Measurements from ENCODE around the gene TRRAP.
A peak's percentile ranks its signal among the peaks of the same experiment; 100 is the strongest.
"Not testable (repeated sequence)": the region's sequence is repeated elsewhere in the genome, so short reads cannot be mapped to it uniquely, and the experiment has no call there.

Gene TRRAP

GRCh38 chr7:99029466-99030435 lies 151.4 kb downstream of the TRRAP start:
- no peak for DNase-seq (ENCODE audit: low read depth, low spot score)

GRCh38 chr7:99030457-99030856 lies 152.1 kb downstream of the TRRAP start:
- no peak for DNase-seq (ENCODE audit: low read depth, low spot score)

- no peak for DNase-seq (ENCODE audit: low read depth, low spot score)
Observed at GRCh38 chr7:99030951-99031350, 152.6 kb downstream of the TRRAP start.

- no peak for DNase-seq (ENCODE audit: low read depth, low spot score)
Observed at GRCh38 chr7:99031496-99031895, 153.2 kb downstream of the TRRAP start.

- no peak for DNase-seq (ENCODE audit: low read depth, low spot score)
Observed at GRCh38 chr7:99032928-99033327, 154.6 kb downstream of the TRRAP start.

- no peak for DNase-seq (ENCODE audit: low read depth, low spot score)
Observed at GRCh38 chr7:99033765-99034164, 155.4 kb downstream of the TRRAP start.

GRCh38 chr7:99034932-99035722 lies 156.8 kb downstream of the TRRAP start:
- DNase-seq (ENCODE audit: low read depth, low spot score): no peak

GRCh38 chr7:99035723-99036545 lies 157.6 kb downstream of the TRRAP start:
- no peak for DNase-seq (ENCODE audit: low read depth, low spot score)

- DNase-seq (ENCODE audit: low read depth, low spot score): no peak
Observed at GRCh38 chr7:99036546-99037111, 158.3 kb downstream of the TRRAP start.

GRCh38 chr7:99037327-99037940 lies 159.1 kb downstream of the TRRAP start:
- no peak for DNase-seq (ENCODE audit: low read depth, low spot score)

- no peak for DNase-seq (ENCODE audit: low read depth, low spot score)
Observed at GRCh38 chr7:99038086-99038855, 159.9 kb downstream of the TRRAP start.

- no peak for DNase-seq (ENCODE audit: low read depth, low spot score)
Observed at GRCh38 chr7:99039384-99039891, 161.1 kb downstream of the TRRAP start.

GRCh38 chr7:99040104-99040958 lies 162.0 kb downstream of the TRRAP start:
- peak; percentile 30 for DNase-seq (ENCODE audit: low read depth, low spot score)

- DNase-seq (ENCODE audit: low read depth, low spot score): no peak
Observed at GRCh38 chr7:99041526-99041925, 163.2 kb downstream of the TRRAP start.

GRCh38 chr7:99042957-99043356 lies 164.6 kb downstream of the TRRAP start:
- no peak for DNase-seq (ENCODE audit: low read depth, low spot score)

GRCh38 chr7:99044858-99045257 lies 166.5 kb downstream of the TRRAP start:
- not testable (repeated sequence) for DNase-seq (ENCODE audit: low read depth, low spot score)

- DNase-seq (ENCODE audit: low read depth, low spot score): not testable (repeated sequence)
Observed at GRCh38 chr7:99046262-99046661, 167.9 kb downstream of the TRRAP start.

GRCh38 chr7:99046722-99047121 lies 168.4 kb downstream of the TRRAP start:
- no peak for DNase-seq (ENCODE audit: low read depth, low spot score)

- DNase-seq (ENCODE audit: low read depth, low spot score): no peak
Observed at GRCh38 chr7:99047526-99048077, 169.3 kb downstream of the TRRAP start.
